ENCODE measurements around the gene CERS4.

CERS4 gene, protein sequence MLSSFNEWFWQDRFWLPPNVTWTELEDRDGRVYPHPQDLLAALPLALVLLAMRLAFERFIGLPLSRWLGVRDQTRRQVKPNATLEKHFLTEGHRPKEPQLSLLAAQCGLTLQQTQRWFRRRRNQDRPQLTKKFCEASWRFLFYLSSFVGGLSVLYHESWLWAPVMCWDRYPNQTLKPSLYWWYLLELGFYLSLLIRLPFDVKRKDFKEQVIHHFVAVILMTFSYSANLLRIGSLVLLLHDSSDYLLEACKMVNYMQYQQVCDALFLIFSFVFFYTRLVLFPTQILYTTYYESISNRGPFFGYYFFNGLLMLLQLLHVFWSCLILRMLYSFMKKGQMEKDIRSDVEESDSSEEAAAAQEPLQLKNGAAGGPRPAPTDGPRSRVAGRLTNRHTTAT

DNA sequence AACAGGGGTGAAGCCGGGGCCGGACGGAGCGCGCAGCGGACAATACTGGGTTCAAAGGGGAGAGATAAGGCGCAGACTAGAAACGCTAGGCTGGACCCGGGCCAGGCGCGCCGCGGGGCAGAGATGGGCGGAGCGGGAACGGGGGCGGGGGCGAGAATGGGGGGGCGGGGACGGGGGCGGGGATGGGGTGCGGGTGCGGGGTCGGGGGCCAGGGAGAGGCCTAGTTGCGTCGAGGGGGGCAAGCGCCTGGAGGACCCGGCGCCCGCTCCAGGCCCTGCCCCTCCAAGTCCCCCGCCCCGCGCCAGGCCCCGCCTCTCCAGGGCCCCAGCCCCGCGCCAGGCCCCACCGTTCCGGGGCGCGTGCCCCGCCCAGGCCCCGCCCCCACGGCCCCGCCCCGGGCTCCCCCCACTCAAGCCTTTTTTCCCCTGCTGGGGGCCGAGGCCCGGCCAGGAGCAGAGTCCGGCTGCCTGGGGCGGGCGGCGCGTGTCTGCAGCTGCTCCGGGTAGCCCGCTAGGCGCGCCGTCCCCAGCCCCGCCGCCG, at the start of gene CERS4:
Gene CERS4 (plus strand): TSS at position 449 of the 540 bp plus-strand sequence. CDS start 41,707 bp downstream, outside the sequence.
- H3K27ac ChIP-seq: peak within 1 kb of the TSS; percentile 84
- TF ChIP-seq CTCF (conservative IDR thresholded peaks at IDR 0.05): no peak

GRCh38 chr19:8161135-8161646, 48.0 kb upstream of the CERS4 start:
- H3K27ac ChIP-seq: no peak overlapping the region
- no peak for TF ChIP-seq CTCF (conservative IDR thresholded peaks at IDR 0.05)

DNA sequence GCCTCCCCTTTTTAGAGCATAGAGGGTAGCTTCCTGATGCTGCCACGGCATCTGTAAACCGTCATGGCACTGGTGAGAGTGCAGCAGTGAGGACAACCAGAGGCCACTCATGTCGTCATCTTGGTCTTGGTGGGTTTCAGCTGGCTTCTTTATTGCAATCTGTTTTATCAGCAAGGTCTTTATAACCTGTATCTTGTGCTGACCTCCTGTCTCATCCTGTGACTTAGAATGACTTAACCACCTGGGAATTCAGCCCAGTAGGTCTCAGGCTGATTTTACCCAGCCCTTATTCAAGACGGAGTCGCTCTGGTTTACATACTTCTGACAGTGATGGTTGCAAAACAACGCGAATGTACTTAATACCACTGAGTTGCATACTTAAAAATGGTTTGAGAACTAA, 45.4 kb upstream of the CERS4 start:
- TF ChIP-seq CTCF (conservative IDR thresholded peaks at IDR 0.05): no peak
- no peak overlapping the region for H3K27ac ChIP-seq

- H3K27ac ChIP-seq: no peak overlapping the region
- no peak for TF ChIP-seq CTCF (conservative IDR thresholded peaks at IDR 0.05)
These were observed 41.2 kb upstream of the CERS4 start for GRCh38 chr19:8167985-8168384.

DNA sequence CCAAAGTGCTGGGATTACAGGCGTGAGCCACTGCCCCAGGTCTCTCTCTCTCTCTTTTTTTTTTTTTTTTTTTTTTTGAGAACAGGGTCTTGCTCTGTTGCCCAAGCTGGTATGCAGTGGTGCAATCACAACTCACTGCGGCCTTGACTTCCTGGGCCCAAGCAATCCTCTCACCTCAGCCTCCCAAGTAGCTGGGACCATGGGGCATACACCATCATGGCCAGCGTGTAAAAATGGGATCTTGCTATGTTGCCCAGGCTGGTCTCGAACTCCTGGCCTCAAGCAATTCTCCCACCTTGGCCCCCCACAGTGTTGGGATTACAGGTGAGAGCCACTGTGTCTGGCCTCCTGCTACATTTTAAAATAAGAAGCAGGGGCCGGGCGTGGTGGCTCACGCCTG, 40.6 kb upstream of the CERS4 start:
- TF ChIP-seq CTCF (conservative IDR thresholded peaks at IDR 0.05): no peak
- H3K27ac ChIP-seq: no peak overlapping the region

DNA sequence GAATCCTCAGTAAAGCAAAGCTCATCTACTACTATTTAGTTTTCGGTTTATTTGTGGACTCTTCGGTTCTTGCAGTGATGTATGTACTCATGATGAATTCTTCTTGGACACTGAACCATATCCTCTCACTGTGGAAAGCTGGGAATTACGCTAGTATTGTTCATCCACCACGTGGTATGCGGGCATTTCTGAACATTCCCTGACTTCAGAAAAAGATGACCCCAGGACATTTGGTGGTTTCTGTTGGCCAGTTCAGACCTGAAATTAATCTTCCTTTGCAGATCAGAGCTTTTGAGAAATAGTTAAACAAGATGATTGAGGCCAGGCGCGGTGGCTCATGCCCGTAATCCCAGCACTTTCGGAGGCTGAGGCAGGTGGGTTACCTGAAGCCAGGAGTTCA, 34.5 kb upstream of the CERS4 start:
- H3K27ac ChIP-seq: no peak overlapping the region
- TF ChIP-seq CTCF (conservative IDR thresholded peaks at IDR 0.05): no peak

- H3K27ac ChIP-seq: peak overlapping the region; percentile 44
- TF ChIP-seq CTCF (conservative IDR thresholded peaks at IDR 0.05): no peak
These were observed 29.2 kb upstream of the CERS4 start for GRCh38 chr19:8180018-8180417.
